ENCODE results near the gene AGK.

Gene AGK

GRCh38 chr7:141590666-141591065 is 39.5 kb downstream of the AGK start:
- no peaks in the 10 kb centered on the region for H3K9me3 ChIP-seq (ENCODE audit: severe bottlenecking)
- DNase-seq: no peak
- TF ChIP-seq CTCF (IDR thresholded peaks at IDR 0.05; ENCODE audit: low read depth, low read length): no peak
- H3K36me3 ChIP-seq: no peaks in the 10 kb centered on the region
- no peak overlapping the region for H3K27ac ChIP-seq
- no peaks in the 10 kb centered on the region for H3K27me3 ChIP-seq (ENCODE audit: insufficient read depth, low read depth, severe bottlenecking)
- H3K4me3 ChIP-seq (ENCODE audit: low read depth, low read length): no peak overlapping the region

DNA sequence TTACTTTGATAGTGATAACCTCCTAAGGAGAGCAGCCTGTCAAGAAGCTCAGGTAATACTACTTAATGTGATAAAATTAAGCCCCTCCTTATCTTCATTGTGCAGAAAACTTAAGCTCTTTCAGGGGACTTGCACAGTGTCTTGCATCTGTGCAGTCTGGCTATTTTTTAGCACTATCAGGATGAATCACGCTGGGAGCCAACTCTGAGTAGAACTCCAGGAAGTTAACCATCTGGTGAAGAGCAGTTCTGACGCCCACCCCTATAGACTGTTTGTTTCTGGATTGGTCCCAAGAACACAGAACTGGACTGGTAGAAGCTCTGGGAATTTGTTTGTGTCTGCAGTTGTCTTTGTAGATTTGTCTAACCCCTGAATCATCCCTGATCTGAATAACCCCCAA is 41.9 kb downstream of the AGK start:
- H3K4me3 ChIP-seq (ENCODE audit: low read depth, low read length): no peak overlapping the region
- no peak for TF ChIP-seq CTCF (IDR thresholded peaks at IDR 0.05; ENCODE audit: low read depth, low read length)
- H3K36me3 ChIP-seq: no peaks in the 10 kb centered on the region
- no peaks in the 10 kb centered on the region for H3K9me3 ChIP-seq (ENCODE audit: severe bottlenecking)
- peak; percentile 56 for DNase-seq
- no peak overlapping the region for H3K27ac ChIP-seq
- no peaks in the 10 kb centered on the region for H3K27me3 ChIP-seq (ENCODE audit: insufficient read depth, low read depth, severe bottlenecking)

GRCh38 chr7:141597966-141598365 is 46.8 kb downstream of the AGK start:
- TF ChIP-seq CTCF (IDR thresholded peaks at IDR 0.05; ENCODE audit: low read depth, low read length): no peak

DNA sequence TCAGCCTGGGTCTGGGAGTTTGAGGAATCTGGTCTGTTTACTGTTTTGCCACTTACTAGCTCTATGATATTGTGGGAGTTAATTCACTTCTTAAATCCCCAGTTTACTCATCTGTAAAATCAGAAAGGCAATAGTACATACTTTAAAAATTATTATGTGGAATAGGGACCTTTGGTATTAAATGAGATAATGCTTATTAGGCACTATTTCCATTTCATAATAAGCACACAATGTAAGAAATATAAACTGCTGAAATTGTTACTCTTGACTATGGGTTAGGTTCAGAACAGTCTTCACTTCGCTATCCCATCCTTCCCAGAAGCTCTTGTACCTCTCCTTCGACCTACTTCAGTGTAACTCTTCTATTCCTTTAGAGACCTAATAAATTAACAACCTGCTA is 47.2 kb downstream of the AGK start:
- H3K27ac ChIP-seq: no peak overlapping the region
- DNase-seq: no peak
- H3K27me3 ChIP-seq (ENCODE audit: insufficient read depth, low read depth, severe bottlenecking): no peaks in the 10 kb centered on the region
- H3K9me3 ChIP-seq (ENCODE audit: severe bottlenecking): no peaks in the 10 kb centered on the region
- H3K36me3 ChIP-seq: no peaks in the 10 kb centered on the region; the same call in 1 of the 2 replicates
- H3K4me3 ChIP-seq (ENCODE audit: low read depth, low read length): no peak overlapping the region
- TF ChIP-seq CTCF (IDR thresholded peaks at IDR 0.05; ENCODE audit: low read depth, low read length): no peak

More at GRCh38 chr7:141597966-141598365, 46.8 kb downstream of the AGK start:
- no peak for DNase-seq
- H3K36me3 ChIP-seq: no peaks in the 10 kb centered on the region; the same call in 1 of the 2 replicates
- H3K27ac ChIP-seq: no peak overlapping the region
- no peak overlapping the region for H3K4me3 ChIP-seq (ENCODE audit: low read depth, low read length)
- no peaks in the 10 kb centered on the region for H3K9me3 ChIP-seq (ENCODE audit: severe bottlenecking)
- no peaks in the 10 kb centered on the region for H3K27me3 ChIP-seq (ENCODE audit: insufficient read depth, low read depth, severe bottlenecking)

- Histone ChIP-seq H3K4me3 (ENCODE audit: low read depth, low read length) (no peak overlapping the region), H3K27ac (no peak overlapping the region), H3K36me3 (no peaks in the 10 kb centered on the region; the same call in 1 of the 2 replicates), H3K27me3 (ENCODE audit: insufficient read depth, low read depth, severe bottlenecking) (no peaks in the 10 kb centered on the region), H3K9me3 (ENCODE audit: severe bottlenecking) (no peaks in the 10 kb centered on the region)
- TF ChIP-seq CTCF (IDR thresholded peaks at IDR 0.05; ENCODE audit: low read depth, low read length): no peak
- DNase-seq: no peak
Observed at GRCh38 chr7:141600168-141601006, 49.2 kb downstream of the AGK start.
